ENCODE data around the gene RAB30.

Gene RAB30

DNA sequence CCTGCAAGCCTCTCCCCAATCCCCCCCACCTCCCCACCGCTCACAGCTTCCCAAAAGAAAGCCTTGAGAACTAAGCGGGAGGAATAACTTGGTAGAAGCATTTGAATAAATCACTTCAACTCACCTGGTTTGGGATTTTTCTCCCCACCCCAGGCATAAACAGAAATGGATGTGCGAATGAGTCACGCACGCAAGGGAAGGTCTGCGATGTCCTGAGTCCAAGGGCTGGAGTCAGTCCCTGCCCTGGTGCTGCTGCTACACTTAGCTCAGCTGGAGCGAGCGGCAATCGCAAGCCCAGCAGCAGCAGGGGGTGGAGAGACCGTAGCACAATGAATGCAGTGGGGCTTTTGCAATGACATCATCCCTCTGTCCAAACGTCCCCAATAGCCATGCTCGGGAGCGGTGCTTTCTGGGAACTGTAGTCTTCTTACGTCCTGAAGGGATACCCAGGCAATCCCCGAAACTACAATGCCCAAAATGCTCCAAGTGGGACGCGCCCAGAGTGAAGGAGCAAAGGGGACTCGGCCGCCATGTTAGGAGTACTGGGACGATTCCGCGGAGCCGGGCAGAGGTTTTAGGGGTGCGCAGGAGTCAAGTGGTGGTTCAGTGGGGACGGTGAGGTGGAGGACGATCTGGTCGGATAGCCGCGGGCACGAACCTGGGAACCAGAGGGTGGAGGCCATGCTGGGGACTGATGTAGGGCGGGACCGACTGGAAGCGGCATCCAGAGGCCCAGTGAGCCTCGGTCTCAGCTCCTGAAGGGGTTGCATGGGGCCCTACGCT lies at the start of gene RAB30:
TSS of gene RAB30 (minus strand) at position 331 of the 783 bp plus-strand sequence. CDS start 74,581 bp downstream, outside the sequence.
- peak; percentile 79 to 87 for DNase-seq (ENCODE audit: low read depth in 1 of 2, low spot score in 1 of 2)

DNA sequence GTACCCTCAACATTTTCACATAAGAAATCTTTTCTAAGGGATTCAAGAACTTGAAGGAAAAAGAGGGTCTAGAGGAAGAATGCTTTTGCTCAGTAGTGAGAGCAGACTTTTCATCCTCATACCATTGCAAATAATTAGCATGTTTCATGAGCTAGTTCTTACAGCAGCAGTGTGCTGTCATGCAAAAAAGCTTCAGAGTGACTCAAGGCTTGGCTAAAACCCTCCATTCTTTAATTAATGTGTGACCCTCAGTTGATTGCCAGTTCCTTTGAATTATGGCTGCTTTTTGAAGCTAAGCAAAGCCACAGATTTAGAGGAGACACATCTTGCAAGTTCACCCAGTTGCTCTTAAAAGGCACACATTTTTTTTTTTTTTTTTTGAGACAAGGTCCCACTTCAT lies 48.6 kb upstream of the RAB30 start:
- DNase-seq (ENCODE audit: low read depth in 1 of 2, low spot score in 1 of 2), result no peak

DNA sequence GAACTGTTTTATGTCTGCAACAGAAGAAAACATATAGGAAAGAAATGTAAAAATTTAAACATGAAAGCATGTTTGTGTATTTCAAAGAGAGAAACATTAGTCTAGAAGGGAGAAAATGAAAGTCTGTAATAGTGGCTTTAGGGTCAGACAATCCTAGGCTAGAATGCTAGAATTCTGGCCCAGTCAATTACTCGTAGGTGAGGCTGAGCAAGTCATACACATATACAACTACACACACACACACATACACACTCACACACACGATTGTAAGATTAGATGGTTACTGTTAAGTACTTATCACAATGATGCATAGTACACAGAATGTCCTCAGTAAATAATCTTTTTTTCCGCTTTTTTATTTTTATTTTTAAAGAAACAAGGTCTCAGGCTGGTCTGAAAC lies 47.5 kb upstream of the RAB30 start:
- no peak for DNase-seq (ENCODE audit: low read depth in 1 of 2, low spot score in 1 of 2)

GRCh38 chr11:83118814-83119213 lies 47.1 kb upstream of the RAB30 start:
- no peak for DNase-seq (ENCODE audit: low read depth in 1 of 2, low spot score in 1 of 2)

DNA sequence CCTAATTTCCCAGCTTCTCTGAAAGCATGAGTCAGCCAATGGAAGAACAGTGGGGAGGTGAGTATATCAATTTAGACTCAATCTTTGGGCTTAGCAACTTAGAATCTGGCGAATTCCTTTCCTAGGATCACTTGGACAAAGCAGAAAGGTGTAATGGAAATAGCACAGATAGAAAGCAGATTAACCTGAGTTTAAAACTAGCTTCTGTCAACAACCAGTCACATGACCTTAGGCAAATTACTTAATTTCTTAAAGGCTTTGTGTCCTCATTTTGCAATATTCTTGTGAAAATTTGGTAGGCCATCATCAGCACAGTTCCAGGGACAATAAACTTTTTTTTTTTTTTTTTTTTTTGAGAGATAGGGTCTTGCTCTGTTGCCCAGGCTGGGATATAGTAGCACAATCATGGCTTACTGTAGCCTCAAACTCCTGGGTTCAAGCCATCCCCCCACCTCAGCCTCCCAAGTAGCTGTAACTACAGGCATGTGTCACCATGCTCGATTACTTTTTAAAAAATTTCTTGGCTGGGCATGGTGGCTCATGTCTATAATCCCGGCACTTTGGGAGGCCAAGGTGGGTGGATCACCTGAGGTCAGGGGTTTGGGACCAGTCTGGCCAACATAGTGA lies 44.4 kb upstream of the RAB30 start:
- DNase-seq (ENCODE audit: low read depth in 1 of 2, low spot score in 1 of 2), result no peak

DNA sequence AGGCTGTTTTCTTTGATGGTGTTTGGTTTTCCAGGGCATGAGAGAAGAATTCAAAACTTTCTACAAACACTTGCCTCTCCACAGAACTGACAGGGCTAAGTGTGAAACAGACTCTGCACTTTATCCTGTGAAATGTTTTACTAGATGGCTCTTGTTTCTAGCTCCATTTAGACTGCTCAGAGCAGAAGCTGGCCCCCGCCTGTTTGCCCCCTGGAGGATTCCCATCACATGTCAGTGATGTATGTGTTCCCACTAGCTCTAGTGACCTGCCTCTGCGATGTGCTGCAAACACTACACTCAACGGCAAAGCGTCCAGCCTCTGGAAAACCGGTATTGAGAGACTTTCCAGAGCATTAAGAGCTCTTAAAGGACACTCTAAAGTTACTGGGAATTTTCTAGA lies 43.9 kb upstream of the RAB30 start:
- DNase-seq (ENCODE audit: low read depth in 1 of 2, low spot score in 1 of 2), result no peak

GRCh38 chr11:83115026-83115425 lies 43.3 kb upstream of the RAB30 start:
- DNase-seq (ENCODE audit: low read depth in 1 of 2, low spot score in 1 of 2), result no peak

DNA sequence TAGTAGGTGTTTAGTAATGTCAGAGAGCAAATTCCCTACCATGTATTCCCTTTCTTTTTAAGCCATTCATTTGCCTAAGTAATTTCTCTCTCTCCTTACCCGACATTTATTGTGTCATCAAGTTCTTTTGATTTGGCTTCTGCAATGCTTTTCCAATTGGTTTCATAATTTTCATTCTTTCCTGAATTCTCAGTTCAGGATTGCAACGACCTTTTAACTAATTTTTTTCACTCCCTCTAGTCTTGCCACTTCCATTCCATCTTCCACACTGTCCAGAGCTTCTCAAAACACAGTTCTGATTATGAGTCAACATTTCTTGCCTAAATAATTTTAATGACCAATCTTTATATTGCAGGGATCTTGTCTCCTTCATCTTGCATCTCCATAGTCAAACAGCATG lies 41.2 kb upstream of the RAB30 start:
- no peak for DNase-seq (ENCODE audit: low read depth in 1 of 2, low spot score in 1 of 2)

DNA sequence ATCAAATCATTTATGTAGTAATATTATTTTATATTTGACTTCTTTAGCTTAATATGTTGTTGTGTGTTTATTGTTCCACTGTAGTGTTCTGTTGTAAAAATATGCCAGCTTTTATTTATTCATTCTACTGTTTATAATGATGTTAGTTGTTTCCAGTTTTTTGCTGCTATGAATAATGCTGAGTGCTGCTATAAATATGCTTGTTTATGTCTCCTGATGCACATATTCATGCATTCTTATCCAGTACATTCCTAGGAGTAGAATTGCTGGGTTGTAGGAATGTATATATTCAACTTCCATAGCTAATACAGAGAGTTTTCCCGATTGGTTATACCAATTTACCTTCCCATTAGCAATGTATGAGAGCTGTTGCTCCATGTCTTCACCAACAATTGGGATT lies 33.5 kb upstream of the RAB30 start:
- no peak for DNase-seq (ENCODE audit: low read depth in 1 of 2, low spot score in 1 of 2)

DNA sequence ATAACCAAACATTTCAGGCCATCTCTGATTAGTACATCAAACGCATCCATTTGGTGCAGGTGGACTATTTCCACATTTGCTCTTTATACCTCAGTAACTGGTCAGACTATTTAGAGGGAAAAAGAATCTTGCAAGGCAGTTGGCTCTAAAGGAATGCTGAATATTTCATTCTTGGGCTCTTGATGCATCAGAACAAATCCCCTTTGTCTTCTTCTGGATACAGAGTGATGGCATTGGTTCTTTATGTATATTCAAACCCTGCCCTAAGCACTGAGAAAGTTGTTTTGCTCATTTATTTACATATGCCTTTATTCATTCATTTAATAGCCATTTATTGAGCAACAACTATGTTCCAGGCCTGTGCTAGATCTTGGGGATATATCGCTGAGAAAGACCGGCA lies 31.1 kb upstream of the RAB30 start:
- DNase-seq (ENCODE audit: low read depth in 1 of 2, low spot score in 1 of 2), result no peak

- DNase-seq (ENCODE audit: low read depth in 1 of 2, low spot score in 1 of 2), result no peak
Observed at GRCh38 chr11:83097429-83098075, 25.9 kb upstream of the RAB30 start.

- DNase-seq (ENCODE audit: low read depth in 1 of 2, low spot score in 1 of 2), result no peak
Observed at GRCh38 chr11:83093634-83094033, 21.9 kb upstream of the RAB30 start.

DNA sequence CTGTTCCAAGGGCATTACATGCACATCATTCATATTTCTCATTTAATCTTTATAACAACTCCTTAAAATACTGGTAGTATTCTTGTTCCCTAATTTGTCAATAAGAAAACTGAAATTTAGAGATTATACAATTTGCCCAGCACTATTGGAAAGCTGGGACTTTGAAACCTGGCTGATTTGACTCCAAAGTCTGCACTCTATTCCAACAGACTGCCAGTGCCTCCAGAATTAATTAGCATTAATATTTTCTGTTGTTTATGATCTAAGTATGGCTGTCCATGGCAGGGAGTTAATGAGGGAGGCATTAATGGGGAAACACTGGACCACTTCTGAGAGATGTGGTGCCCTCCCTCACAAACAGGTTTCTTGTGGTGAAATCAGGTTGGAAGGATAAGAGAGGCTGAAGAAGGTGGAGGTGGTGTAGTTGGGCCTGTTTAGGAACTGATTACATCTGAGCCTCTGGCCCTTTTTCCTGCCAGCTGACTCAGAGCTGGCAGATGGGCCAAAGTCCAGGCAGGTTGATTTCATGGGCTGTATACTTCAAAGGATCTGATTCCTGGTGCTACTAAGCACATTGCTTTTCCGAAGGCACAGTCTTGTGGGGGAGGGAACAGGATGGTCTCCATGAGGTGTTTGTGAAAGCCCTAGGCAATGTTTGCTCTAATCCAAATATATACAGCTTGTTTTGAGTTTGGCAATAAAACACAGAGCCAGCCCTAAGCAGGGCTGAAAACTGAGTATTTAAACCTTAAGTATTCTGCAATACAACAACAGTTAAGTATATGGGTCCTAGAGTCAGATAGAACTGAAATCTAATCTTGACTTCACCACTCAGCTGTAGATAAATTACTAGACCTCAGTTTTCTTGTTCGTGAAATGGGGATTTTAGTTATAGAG lies 21.0 kb upstream of the RAB30 start:
- no peak for DNase-seq (ENCODE audit: low read depth in 1 of 2, low spot score in 1 of 2)

GRCh38 chr11:83088965-83089364 lies 17.3 kb upstream of the RAB30 start:
- no peak for DNase-seq (ENCODE audit: low read depth in 1 of 2, low spot score in 1 of 2)

DNA sequence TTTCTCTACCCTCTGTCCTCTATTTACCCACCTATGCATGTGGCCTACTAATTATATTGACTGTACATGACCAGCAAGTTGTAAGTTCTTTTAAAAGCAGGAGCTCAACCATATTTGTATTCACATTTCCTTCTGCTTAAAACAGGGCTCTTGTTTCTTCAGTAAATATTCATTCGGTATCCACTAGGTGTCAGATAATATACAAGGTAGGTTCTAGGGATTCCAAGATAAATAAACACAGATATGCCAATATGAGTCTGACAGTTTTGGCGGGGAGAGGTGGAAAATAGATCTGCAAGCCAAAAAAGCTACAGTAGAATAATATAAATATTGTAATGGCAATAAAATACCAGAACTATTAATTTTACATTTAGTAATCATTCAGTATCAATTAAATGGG lies 15.3 kb upstream of the RAB30 start:
- no peak for DNase-seq (ENCODE audit: low read depth in 1 of 2, low spot score in 1 of 2)

DNA sequence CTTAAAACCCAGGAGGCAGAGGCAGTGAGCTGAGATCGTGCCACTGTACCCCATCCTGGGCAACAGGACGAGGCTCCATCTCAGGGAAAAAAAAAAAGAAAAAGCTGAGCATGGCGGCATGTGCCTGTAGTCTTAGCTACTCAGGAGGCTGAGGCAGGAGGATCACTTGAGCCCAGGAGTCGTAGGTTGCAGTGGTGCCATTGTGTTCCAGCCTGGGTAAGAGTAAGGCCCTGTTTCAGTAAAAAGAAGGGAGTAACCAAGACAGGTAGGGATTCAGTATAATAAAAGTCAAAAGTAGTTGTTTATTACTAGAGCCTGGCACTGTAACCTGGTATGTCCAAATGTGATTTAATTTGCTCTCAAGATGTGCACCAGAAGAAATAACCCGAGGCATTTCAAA lies 8.1 kb upstream of the RAB30 start:
- no peak for DNase-seq (ENCODE audit: low read depth in 1 of 2, low spot score in 1 of 2)

DNA sequence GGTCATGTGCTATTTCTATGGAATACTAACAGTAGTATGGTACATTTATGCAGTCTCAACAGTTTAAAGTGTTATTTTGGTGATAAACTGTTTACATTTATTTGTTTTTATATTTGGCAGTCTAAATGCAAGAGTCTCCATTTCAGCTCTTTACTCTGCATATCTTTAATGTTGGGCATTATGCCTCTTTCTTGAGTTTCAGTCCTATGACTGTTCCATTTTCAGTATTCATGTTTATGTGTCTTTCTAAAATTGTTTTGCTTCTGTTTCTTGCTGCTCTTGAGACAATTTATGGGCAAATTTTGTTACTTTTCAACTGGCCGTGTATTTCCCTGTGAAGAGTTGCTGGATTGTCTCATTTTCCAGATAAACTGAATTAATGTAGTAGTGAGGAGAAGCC lies 6.6 kb upstream of the RAB30 start:
- DNase-seq (ENCODE audit: low read depth in 1 of 2, low spot score in 1 of 2), result no peak

GRCh38 chr11:83073884-83074283 lies 2.2 kb upstream of the RAB30 start:
- DNase-seq (ENCODE audit: low read depth in 1 of 2, low spot score in 1 of 2), result no peak

DNA sequence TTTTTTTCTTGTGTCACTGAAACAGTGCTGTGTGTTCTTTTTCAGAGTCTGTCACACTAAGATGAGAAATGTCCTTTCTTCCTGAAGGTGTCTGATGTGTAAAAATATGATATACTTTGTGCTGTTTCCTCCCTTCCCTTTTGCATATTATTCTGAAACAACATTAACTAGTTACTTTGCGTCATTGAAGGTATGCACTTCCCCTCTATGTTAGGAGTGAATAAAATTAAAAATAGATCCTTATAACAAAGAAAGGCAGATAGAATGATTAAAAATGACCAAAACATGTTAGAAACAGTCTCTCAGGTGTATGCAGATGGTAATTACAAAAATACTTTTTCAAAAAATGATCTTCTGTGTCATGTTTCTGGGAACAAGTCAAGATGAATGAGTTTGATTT lies 1.6 kb upstream of the RAB30 start:
- DNase-seq (ENCODE audit: low read depth in 1 of 2, low spot score in 1 of 2), result no peak

- no peak for DNase-seq (ENCODE audit: low read depth in 1 of 2, low spot score in 1 of 2)
Observed at GRCh38 chr11:83072350-83073242, 899 bp upstream of the RAB30 start.
